Activated CD4-positive, alpha-beta T cell treated with anti-CD3 and anti-CD28 coated beads, Interleukin-10, Interleukin-2, amounts not matched to agents 100 ng/mL and 50 ng/mL, durations not matched to agents 16 hours and 8 hours (primary cell): ENCODE results near the gene CFAP65.

Experiments used
- DNase-seq: peaks from one replicate; pipeline ENCODE4 v3.0.0-alpha.2; 2020

Gene CFAP65

DNA sequence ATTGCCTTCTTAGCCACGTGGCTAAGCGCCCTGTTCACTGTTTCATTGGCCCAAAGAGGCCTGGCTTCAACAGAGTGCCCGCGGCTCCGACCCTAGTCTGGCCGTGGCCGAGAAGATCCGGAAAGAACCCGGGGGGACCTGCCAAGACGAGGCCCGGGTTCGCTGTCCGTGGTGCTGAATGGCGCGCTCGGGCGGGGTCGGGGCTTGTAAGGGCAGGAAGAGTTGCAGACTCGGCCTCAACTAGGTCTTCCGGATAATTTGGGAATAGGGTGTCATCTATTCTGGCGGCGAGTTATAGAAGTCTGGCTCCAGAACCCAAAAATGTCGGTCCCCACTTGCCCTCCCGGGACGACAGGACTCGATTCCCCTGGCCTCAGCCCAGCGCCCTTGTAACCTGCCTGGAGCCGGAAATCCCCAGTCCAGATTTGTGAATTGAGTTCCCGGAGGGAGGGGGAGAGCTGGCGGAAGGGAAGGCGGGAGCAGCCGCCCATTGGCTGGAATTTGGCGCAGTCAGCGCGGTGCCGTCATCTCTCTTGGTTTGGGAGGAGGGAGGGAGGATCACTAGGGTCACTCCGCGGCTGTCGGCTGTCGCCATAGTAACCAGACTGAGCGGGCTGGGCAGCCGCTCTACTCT lies 78.3 kb downstream of the CFAP65 start:
- DNase-seq: no peak

DNA sequence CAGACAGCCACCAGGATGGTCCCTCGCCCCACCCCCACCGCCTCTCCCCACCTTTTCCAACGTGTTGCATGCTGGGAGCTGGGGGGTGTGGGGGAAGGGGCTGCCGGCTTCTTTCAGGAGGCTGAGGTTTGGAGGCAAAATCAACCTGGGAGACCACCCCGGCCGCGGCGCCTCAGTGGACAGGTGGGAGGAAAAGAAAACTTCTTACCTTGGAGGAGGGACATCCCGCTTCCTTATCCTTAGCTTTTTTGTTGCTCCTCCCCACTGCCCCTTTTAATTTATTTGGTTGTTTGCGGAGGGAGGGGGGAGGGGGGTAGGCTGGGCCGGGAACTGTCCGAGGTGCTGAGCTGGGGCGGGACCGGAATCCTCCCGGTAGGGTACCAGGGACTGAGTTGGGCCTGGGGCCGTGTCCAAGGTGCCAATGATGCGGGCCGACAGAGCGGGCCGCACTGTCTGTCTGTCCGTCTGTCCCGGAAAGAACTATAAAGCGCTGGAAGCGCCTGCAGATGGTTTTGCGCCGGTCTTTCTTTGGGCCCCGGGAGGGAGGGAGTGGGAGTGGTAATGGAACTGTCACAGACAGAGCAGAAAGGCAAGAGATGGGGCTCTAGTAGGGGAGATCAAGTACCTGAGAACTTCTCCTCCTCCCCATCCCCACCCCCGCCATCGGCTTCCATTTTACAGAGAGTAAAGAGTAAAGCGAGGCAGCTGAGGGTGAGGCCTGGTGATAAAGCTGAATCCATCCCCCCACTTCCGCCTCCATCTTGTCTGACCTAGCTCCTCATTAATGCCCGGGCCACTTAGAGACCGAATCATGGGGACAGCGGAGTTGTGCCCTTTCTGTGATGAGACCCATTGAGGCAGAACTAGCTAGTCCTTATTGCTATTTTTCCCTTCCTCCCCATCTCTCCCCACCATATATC lies 79.4 kb downstream of the CFAP65 start:
- DNase-seq: no peak

- DNase-seq: no peak
Observed at GRCh38 chr2:218961229-218961628, 80.1 kb downstream of the CFAP65 start.

DNA sequence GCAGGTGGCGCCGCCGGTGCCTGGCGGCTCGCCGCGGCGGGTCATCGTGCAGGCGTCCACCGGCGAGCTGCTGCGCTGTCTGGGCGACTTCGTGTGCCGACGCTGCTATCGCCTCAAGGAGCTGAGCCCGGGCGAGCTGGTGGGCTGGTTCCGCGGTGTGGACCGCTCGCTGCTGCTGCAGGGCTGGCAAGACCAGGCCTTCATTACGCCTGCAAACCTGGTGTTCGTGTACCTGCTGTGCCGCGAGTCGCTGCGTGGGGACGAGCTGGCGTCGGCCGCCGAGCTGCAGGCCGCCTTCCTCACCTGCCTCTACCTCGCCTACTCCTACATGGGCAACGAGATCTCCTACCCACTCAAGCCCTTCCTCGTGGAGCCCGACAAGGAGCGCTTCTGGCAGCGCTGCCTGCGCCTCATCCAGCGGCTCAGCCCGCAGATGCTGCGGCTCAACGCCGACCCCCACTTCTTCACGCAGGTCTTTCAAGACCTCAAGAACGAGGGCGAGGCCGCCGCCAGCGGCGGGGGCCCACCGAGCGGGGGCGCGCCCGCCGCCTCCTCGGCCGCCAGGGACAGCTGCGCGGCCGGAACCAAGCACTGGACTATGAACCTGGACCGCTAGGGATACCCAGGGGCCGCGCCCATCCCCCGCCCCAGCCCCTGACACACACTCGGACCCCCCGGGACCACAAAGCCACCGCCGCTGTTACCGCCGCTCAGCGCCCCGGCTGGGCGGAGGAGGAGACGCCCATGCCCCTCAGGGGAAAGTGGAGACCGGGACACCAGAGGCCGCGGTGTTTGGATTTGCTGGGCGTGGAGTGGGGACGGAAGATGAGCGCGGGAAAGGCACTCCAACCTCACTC lies 80.8 kb downstream of the CFAP65 start:
- DNase-seq: no peak

- DNase-seq: no peak
Observed at GRCh38 chr2:218959761-218960308, 81.5 kb downstream of the CFAP65 start.

DNA sequence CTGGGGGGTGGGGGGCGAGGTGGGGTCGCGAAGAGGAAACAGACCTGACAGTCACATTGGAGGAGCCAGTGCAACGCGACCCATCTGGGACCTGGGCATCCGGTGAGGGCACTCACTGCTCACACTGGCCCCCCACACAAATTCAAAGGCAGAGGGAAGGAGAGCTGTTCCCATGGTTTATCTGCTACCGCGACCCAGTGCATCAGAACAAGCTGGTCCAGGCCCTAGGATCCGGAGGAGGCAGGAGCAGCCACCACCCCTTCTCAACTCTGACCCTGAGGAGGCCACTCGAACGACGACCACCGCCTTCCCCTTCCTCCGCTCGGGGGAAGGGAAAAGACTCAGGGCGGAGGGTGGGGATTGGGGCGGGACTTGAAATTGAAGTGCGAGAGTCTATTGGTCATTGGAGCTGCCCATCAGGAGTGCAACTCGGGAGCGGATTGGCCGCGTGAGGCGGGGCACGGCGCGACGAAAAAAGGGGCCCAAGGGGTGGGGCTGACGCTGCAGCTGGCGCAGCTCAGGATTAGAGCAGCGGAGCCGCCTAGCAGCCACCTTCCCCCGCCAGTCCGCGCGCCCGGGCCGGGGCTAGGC lies 82.1 kb downstream of the CFAP65 start, which contains the start of gene CDK5R2:
Gene CDK5R2 (plus strand): TSS at position 526 of the 591 bp plus-strand sequence. CDS start 155 bp downstream, outside the sequence.
- DNase-seq: peak; percentile 90

DNA sequence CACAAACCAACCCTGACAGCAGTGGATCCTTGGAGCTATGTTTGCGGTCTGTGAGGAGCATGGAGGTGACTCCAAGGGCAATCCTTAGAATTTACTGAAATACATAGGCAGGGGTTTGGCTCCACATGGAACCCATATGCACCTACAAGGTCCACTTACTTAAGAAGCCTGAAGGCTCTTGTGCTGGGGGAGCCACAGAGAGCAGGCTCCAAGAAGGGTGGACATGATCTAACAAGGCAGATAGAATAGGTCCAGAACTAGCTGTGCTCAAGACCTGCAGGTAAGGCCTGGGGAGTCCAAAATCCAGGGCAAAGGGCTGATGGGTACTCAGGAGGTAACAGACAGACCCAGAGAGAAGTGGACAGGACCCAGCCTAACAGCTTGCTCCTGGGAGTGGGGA lies 83.0 kb downstream of the CFAP65 start:
- DNase-seq: no peak

- DNase-seq: no peak
Observed at GRCh38 chr2:218957671-218958070, 83.6 kb downstream of the CFAP65 start.

- no peak for DNase-seq
Observed at GRCh38 chr2:218956039-218956438, 85.3 kb downstream of the CFAP65 start.

- no peak for DNase-seq
Observed at GRCh38 chr2:218954541-218955300, 86.6 kb downstream of the CFAP65 start.

DNA sequence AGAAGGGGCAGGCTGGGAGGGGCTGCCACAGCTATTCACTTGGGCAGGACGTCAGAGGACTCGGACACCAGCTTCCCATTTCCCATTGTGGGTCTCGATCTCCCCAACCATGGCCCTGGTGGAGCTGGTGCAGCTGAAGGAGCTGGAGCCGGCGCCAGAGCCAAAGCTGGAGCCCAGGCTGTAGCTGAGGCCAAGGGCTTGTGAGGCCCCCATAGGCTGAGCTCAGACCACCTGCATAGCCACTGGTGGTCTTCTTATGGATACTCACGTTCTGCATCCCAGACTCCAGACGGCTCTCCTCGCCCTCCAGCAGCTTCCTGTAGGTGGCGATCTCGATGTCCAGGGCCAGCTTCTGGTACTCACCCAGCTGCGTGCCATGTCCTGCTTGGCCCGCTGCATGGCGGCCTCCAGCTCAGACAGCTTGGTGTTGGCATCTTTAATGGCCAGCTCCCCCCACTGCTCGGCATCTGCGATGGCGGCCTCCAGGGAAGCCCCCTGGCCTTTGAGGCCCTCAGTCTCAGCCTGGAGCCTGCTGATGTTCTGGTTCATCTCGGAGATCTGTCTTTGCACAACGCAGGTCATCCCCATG lies 87.9 kb downstream of the CFAP65 start:
- DNase-seq: no peak
